Hindlimb muscle (tissue), 1 donor: ENCODE results near the gene MTG2. TPM values are rescaled to one million over a fixed set of nuclear protein-coding genes. Genes with fewer than 3 reads are reported as not detected.
A peak's percentile ranks its signal among the peaks of the same experiment; 100 is the strongest.

Source experiments
- DNase-seq: peaks from one replicate; pipeline ENCODE4 v3.0.0-alpha.2; 2013
- polyA plus RNA-seq: library from polyadenylated mRNA; unstranded; fragments of 120-200 nt; gene quantifications from one replicate; pipeline ENCODE4 v1.2.1, GENCODE V29; 2013; ENCODE audit not compliant: insufficient read length

MTG2 gene
- polyA plus RNA-seq, 1 donor: 35.7 TPM

- no peak for DNase-seq
Observed at GRCh38 chr20:62206388-62206775, 23.6 kb downstream of the MTG2 start.

- no peak for DNase-seq
Observed at GRCh38 chr20:62208061-62208794, 25.4 kb downstream of the MTG2 start.

- no peak for DNase-seq
Observed at GRCh38 chr20:62208795-62209755, 26.2 kb downstream of the MTG2 start.

GRCh38 chr20:62209850-62210495, 27.1 kb downstream of the MTG2 start:
- DNase-seq: no peak

GRCh38 chr20:62210496-62210855, 27.6 kb downstream of the MTG2 start:
- DNase-seq: no peak

GRCh38 chr20:62211216-62211615, 28.4 kb downstream of the MTG2 start:
- no peak for DNase-seq

- no peak for DNase-seq
Observed at GRCh38 chr20:62211769-62212288, 29.0 kb downstream of the MTG2 start.

GRCh38 chr20:62212299-62212698, 29.5 kb downstream of the MTG2 start:
- no peak for DNase-seq

GRCh38 chr20:62214067-62214466, 31.2 kb downstream of the MTG2 start:
- DNase-seq: no peak

- no peak for DNase-seq
Observed at GRCh38 chr20:62215020-62215990, 32.5 kb downstream of the MTG2 start.

GRCh38 chr20:62215991-62216635, 33.3 kb downstream of the MTG2 start:
- DNase-seq: no peak

- DNase-seq: no peak
Observed at GRCh38 chr20:62216636-62217566, 34.1 kb downstream of the MTG2 start.

- DNase-seq: no peak
Observed at GRCh38 chr20:62217913-62218773, 35.3 kb downstream of the MTG2 start.

- DNase-seq: no peak
Observed at GRCh38 chr20:62219101-62219991, 36.5 kb downstream of the MTG2 start.

- peak; percentile 54 for DNase-seq
Observed at GRCh38 chr20:62219992-62220665, 37.3 kb downstream of the MTG2 start, which contains the start of gene HRH3. TSS of gene HRH3 (minus strand) at chr20:62220278. CDS start at chr20:62219970, 308 bp downstream.

GRCh38 chr20:62220666-62221568, 38.1 kb downstream of the MTG2 start:
- no peak for DNase-seq
